ENCODE measurements around the gene EGFL6.

GRCh38 chrX:13599491-13599890 lies 30.1 kb downstream of the EGFL6 start:
- TF ChIP-seq CTCF (IDR thresholded peaks at IDR 0.05) (no peak), POLR2A (IDR thresholded peaks at IDR 0.05) (no peak)
